ENCODE data around the gene CCL28.

The CCL28 gene

GRCh38 chr5:43348207-43348606 lies 64.0 kb downstream of the CCL28 start:
- no peak for TF ChIP-seq CTCF (IDR thresholded peaks at IDR 0.05; ENCODE audit: unreplicated experiment in 3 of 3)
- Mint-ChIP-seq H3K9me3 (peaks cover 11% of the 10 kb centered on the region), H3K4me1 (peaks cover 7% of the 10 kb centered on the region), H3K27me3 (ENCODE audit: low read depth) (peaks cover 3% of the 10 kb centered on the region), H3K27ac (no peak overlapping the region), H3K4me3 (no peak overlapping the region), H3K36me3 (ENCODE audit: low read depth) (no peaks in the 10 kb centered on the region)

DNA sequence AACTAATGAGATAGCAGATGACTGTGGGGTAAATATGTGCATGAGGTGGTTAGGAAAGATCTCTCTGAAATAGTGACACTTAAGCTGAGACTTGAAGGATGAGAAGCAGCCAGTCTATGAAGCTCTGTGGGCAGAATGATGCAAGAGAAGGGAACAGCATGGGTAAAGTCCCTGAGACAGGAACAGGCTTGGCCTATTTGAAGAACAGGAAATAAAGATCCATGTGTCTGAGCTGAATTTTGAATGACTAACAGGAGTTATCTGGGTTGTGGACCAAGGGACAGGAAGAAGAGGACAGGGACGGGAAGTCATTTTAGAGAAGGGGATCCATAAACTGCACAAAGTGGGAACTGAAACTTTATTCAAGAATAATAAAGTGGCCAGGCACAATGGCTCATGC lies 73.3 kb downstream of the CCL28 start:
- Mint-ChIP-seq H3K36me3 (ENCODE audit: low read depth) (peaks cover 4% of the 10 kb centered on the region), H3K9me3 (peaks cover 19% of the 10 kb centered on the region), H3K4me1 (no peaks in the 10 kb centered on the region), H3K27me3 (ENCODE audit: low read depth) (peaks cover 4% of the 10 kb centered on the region), H3K4me3 (no peak overlapping the region), H3K27ac (no peak overlapping the region)
- TF ChIP-seq CTCF (IDR thresholded peaks at IDR 0.05; ENCODE audit: unreplicated experiment in 3 of 3) = no peak

GRCh38 chr5:43336159-43336558 lies 76.0 kb downstream of the CCL28 start:
- peaks cover 4% of the 10 kb centered on the region for H3K36me3 Mint-ChIP-seq (ENCODE audit: low read depth)
- no peaks in the 10 kb centered on the region for H3K4me1 Mint-ChIP-seq
- no peak for TF ChIP-seq CTCF (IDR thresholded peaks at IDR 0.05; ENCODE audit: unreplicated experiment in 3 of 3)
- peaks cover 18% of the 10 kb centered on the region for H3K9me3 Mint-ChIP-seq
- H3K27me3 Mint-ChIP-seq (ENCODE audit: low read depth) = peaks cover 4% of the 10 kb centered on the region
- no peak overlapping the region for H3K27ac Mint-ChIP-seq
- H3K4me3 Mint-ChIP-seq = no peak overlapping the region

DNA sequence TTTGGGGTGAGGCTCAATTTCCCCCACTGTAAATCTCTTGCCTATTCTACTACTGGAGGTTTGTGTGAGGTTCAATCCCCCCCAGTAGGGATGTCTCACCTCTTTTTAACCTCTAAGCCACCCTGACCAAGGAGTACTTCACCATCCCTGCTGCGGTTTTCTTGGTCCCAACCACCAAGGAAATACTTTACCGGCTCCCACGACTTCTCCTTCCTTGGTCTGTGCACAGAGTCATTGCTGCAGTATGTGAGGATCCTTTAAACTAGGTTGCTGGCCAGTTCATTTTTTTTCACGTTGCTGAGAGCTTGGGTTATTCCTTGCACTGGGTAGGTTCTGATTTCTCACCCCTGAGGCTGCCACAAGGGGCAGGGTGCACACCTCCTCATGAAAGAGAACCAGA lies 76.5 kb downstream of the CCL28 start:
- Mint-ChIP-seq H3K27ac (no peak overlapping the region), H3K36me3 (ENCODE audit: low read depth) (peaks cover 4% of the 10 kb centered on the region), H3K9me3 (peaks cover 18% of the 10 kb centered on the region), H3K27me3 (ENCODE audit: low read depth) (peaks cover 4% of the 10 kb centered on the region), H3K4me1 (no peaks in the 10 kb centered on the region), H3K4me3 (no peak overlapping the region)
- TF ChIP-seq CTCF (IDR thresholded peaks at IDR 0.05; ENCODE audit: unreplicated experiment in 3 of 3) = no peak

- H3K4me1 Mint-ChIP-seq = no peaks in the 10 kb centered on the region
- H3K4me3 Mint-ChIP-seq = no peak overlapping the region
- no peak overlapping the region for H3K27ac Mint-ChIP-seq
- H3K9me3 Mint-ChIP-seq = peaks cover 16% of the 10 kb centered on the region
- H3K27me3 Mint-ChIP-seq (ENCODE audit: low read depth) = peaks cover 4% of the 10 kb centered on the region
- TF ChIP-seq CTCF (IDR thresholded peaks at IDR 0.05; ENCODE audit: unreplicated experiment in 3 of 3) = no peak
- H3K36me3 Mint-ChIP-seq (ENCODE audit: low read depth) = peaks cover 4% of the 10 kb centered on the region
Observed at GRCh38 chr5:43332401-43332800, 79.8 kb downstream of the CCL28 start.
